Vagina (tissue), 2 donors: Measurements from ENCODE around the gene NFKBIB.
A peak's percentile ranks its signal among the peaks of the same experiment; 100 is the strongest.

Source experiments
- CTCF ChIP-seq, 3 experiments: fragments of 450-650 bp in 2 of 3; fragments of 200-600 bp in 1 of 3; sonication (generic) in 1 of 3; IDR thresholded peaks; one replicate each; pipeline ENCODE4 v1.5.1; 2017 to 2019; ENCODE audit warnings: antibody characterized with exemption in 3 of 3, mild to moderate bottlenecking in 2 of 3, moderate library complexity in 2 of 3
- POLR2A ChIP-seq, 2 donors: fragments of 450-650 bp; IDR thresholded peaks; one replicate each; pipeline ENCODE4 v1.6.1; 2017; ENCODE audit warnings: antibody characterized with exemption in 2 of 2, mild to moderate bottlenecking in 2 of 2, moderate library complexity in 2 of 2

DNA sequence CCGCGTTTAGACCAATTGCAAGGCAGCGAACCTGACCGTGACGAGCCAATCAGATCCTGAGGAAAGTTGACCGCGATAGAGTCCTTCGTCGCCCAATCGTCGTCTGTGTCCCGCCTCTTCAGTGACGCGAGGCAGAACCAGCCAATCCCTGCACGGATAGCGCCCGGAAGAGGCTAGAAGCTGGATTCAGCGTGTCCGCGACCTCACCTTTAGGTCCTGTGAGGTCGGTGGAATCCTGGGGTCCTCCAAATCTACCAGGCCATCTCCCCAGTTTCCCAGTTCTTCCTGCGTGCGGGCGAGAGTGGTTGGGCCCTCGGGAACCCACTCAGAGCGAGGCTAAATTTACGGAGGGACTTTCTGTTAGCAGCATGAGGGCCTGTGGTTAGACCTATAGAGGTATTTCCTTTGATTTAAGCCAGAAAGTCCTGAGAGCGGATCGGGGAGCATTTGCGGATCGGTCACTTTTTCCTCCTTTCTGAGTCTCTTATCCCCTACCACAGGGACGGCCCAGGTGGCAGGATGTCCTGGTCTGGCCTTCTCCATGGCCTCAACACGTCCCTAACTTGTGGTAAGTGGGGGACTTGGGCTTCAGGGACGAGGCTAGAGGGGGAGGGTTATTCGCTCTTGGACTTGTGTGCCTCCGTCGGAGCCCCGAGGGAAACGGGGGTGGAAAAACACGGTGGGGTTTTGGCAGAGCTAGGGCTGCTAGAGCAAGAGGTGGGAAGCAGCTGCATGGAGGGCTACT is 31.2 kb downstream of the NFKBIB start, which contains the start of gene MRPS12:
- TF ChIP-seq POLR2A (IDR thresholded peaks at IDR 0.05), result peak in 1 of 2 donors; percentile 56
- no peak for TF ChIP-seq CTCF (IDR thresholded peaks at IDR 0.05)
